GM10266 (cell line): ENCODE results near the gene GSTA5.
"Not testable (repeated sequence)": the region's sequence is repeated elsewhere in the genome, so short reads cannot be mapped to it uniquely, and the experiment has no call there.

Experiments used
- DNase-seq: peaks from one replicate; pipeline ENCODE4 v3.0.0; 2012; ENCODE audit errors: extremely low spot score
- TF ChIP-seq, protein P1 (sequence below): IDR thresholded peaks from 2 replicates; pipeline ENCODE4 v1.5.1; 2012; ENCODE audit warnings: mild to moderate bottlenecking, low read depth; ENCODE audit not compliant: control insufficient read depth, insufficient read depth; ENCODE audit errors: missing control alignments

The GSTA5 gene

DNA sequence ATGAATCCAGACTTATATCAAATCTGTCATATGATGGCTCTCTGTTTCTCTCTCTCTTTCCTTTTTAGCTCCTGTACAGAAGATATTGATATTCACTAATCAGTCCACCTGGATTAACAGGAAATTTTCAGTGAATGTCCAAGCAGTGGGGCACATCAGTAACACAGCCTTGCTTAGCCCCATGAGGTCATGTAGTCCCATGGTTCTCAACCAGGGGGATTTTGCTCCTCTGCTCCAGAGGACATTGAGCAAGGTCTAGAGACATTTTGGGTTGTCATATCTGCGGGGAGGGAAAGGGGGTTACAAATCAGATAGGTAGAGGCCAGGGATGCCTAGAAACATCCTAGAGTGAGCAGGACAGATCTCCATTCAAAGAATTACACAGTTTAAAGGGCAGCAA, 37.8 kb downstream of the GSTA5 start:
- no peak for DNase-seq
- TF ChIP-seq, protein P1, sequence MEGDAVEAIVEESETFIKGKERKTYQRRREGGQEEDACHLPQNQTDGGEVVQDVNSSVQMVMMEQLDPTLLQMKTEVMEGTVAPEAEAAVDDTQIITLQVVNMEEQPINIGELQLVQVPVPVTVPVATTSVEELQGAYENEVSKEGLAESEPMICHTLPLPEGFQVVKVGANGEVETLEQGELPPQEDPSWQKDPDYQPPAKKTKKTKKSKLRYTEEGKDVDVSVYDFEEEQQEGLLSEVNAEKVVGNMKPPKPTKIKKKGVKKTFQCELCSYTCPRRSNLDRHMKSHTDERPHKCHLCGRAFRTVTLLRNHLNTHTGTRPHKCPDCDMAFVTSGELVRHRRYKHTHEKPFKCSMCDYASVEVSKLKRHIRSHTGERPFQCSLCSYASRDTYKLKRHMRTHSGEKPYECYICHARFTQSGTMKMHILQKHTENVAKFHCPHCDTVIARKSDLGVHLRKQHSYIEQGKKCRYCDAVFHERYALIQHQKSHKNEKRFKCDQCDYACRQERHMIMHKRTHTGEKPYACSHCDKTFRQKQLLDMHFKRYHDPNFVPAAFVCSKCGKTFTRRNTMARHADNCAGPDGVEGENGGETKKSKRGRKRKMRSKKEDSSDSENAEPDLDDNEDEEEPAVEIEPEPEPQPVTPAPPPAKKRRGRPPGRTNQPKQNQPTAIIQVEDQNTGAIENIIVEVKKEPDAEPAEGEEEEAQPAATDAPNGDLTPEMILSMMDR: no peak

DNA sequence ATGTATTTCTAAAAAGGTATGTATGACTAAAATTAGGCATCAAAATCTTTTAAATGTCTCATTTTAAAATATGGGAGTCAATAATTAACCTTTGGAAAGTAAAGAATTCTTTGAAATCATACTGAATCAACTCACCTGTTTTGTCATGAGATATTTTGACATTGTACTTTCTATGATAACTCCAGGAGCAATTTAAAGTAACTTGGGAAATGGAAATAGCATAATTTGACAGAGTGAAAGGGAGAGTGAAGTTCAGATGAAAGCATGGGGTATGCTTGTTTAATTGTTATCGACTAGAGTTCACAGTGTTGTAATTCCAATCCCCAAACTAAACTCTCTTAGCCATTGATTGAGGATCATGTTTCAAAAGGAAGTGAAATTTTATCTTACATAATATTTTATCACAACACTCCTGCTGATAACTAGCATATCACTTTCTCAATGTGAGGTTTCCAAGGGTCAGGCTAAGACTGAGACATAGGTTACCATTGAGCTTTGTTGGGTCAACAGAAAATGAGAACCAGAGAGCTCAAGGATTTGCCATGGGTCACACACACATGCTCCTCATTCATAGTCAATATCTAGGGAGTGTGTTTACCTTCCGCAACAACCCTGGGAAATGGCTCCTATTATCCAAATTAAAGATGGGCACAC, 39.3 kb downstream of the GSTA5 start:
- no peak for DNase-seq
- TF ChIP-seq, protein P1: no peak

- not testable (repeated sequence) for DNase-seq
These were observed 41.3 kb downstream of the GSTA5 start for GRCh38 chr6:52799272-52799671.

DNA sequence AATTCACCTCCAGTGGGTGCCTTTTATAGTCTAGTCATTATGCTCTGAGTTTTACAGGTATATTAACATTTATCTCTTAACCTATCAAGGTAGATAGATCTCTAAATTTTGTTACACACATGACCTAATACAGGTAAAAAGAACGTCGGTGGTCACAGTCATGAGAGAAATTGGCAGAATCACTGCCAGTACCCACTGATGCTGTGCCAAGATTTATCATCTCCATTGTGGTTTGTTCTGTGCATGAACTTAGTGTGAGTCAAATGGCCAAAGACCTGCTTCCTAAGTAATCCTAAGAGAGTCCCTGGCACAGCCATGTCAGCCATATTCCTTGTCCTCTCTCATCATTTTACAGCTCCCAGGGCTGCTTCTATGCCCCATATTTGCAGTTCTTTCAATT, 46.2 kb downstream of the GSTA5 start:
- not testable (repeated sequence) for DNase-seq

DNA sequence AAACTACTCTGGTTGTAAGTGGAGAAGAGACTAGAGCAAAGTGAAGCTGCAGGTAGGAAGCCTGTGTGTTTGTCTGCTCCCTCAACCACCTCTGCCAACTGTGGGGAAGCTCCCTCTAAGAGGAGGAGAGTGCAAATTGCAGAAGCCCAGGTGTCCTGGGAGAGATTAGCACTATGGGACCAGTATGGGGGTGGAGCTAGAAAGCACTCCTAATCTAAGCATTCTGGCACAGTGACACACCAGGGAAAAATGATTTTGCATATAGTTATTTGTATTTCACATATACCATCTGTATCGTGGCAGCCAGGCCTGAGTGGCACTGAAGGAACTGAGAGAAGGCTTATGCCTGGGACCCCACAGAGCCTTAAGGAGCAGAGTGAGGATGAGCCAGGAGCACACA, 49.8 kb downstream of the GSTA5 start:
- no peak for DNase-seq

GRCh38 chr6:52789658-52790057, 51.0 kb downstream of the GSTA5 start:
- DNase-seq: not testable (repeated sequence)

More for the DNA sequence above, 49.8 kb downstream of the GSTA5 start:
- TF ChIP-seq, protein P1: no peak

- TF ChIP-seq, protein P1: no peak
- no peak for DNase-seq
These were observed 52.1 kb downstream of the GSTA5 start for GRCh38 chr6:52788478-52788877.

GRCh38 chr6:52787917-52788316, 52.7 kb downstream of the GSTA5 start:
- TF ChIP-seq, protein P1: no peak
- DNase-seq: no peak

- TF ChIP-seq, protein P1: no peak
- DNase-seq: no peak
These were observed 54.2 kb downstream of the GSTA5 start for GRCh38 chr6:52786249-52786956.

DNA sequence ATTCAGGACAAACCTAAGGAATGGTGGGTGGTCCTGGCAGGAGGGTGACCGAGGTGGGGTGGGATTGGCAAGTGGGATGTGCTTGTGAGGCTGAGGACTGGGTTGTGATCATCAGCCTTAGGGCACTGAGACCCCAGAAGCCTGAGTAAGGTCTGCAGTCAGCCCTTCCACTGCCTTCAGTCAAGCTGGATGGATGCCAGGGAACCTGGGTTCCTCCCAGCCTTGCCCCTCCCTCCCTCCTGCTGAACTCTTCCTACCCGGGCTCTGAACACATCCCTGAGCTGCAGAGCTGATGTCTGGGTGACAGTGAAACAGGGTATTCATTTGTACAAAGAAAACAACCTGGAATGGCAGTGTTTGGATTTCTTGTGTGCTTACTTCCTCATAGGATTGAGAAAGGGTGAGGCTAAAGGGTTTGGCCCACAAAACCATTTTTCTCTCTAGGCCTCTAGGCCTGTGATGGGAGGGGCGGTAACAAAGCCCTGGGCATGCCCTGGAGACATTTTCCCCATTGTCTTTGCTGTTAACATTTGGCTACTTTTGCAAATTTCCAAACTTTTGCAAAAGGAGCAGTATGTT, 57.8 kb downstream of the GSTA5 start:
- not testable (repeated sequence) for DNase-seq

DNA sequence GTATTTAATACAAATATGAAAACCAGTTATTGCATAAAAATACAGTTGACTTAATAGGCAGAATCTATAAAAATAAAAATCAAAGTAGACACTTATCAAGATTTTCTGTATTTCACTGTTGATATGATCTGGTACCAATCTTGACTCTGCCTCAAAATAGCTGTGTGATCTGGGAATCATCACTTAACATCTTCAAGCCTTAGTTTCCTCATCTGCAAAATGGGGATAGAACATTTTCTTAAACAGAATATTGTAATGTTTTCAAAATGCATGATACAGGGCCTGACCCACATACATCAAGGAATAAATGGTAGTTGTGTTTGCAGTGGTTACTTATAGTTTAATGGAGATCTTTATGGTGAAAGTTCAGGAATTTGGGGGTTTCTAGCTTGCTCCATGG, 58.4 kb downstream of the GSTA5 start:
- not testable (repeated sequence) for DNase-seq
